Caco-2 (cell line): Measurements from ENCODE around the gene PITHD1. TPM values are rescaled to one million over a fixed set of nuclear protein-coding genes. Genes with fewer than 3 reads are reported as not detected.
"Not testable (repeated sequence)": the region's sequence is repeated elsewhere in the genome, so short reads cannot be mapped to it uniquely, and the experiment has no call there.

Experiments used
- BruUV-seq: library from RNA; stranded (reverse); fragments of 400-500 nt; replicated peaks from 2 replicates; lab custom pipeline; 2021; lab: Mats Ljungman, UMichigan
- CTCF ChIA-PET: fragments of 300-600 bp; sonication (Branson Sonifier 250); formaldehyde crosslinking; loops from one replicate; lab custom pipeline; 2022; ENCODE audit warnings: antibody characterized with exemption; lab: Charles Lee
- POLR2A ChIA-PET: fragments of 300-600 bp; sonication (Branson Sonifier 250); formaldehyde crosslinking; loops from one replicate; lab custom pipeline; 2022; ENCODE audit warnings: antibody characterized with exemption; lab: Charles Lee
- DNase-seq, 2 experiments: peaks; one replicate each; pipeline versions ENCODE4 v3.0.0 to v3.0.0-alpha.2; 2020 to 2022
- H3K27me3 ChIP-seq: replicated peaks from 2 replicates; pipeline ENCODE4 v1.6.0; 2011; ENCODE audit warnings: low read length; ENCODE audit not compliant: control insufficient read depth, insufficient read depth
- H3K36me3 ChIP-seq: 2 replicates; pipeline ENCODE4 v1.5.1; 2011; ENCODE audit warnings: low read length; ENCODE audit not compliant: control insufficient read depth, insufficient read depth
- H3K4me1 ChIP-seq: fragments of 250-450 bp; sonication (Bioruptor Pico); 2 replicates; pipeline ENCODE4 v1.5.1; 2020; ENCODE audit warnings: mild to moderate bottlenecking
- H3K4me3 ChIP-seq: 2 replicates; pipeline ENCODE4 v1.5.1; 2011; ENCODE audit warnings: low read depth, mild to moderate bottlenecking, control low read depth, low read length
- H3K9me3 ChIP-seq: fragments of 250-450 bp; sonication (Bioruptor Pico); 2 replicates; pipeline ENCODE4 v1.5.1; 2020; ENCODE audit warnings: mild to moderate bottlenecking, moderate library complexity
- H3K27ac Mint-ChIP-seq: one replicate; pipeline ENCODE4 v1.8.0; 2022; ENCODE audit warnings: mixed read lengths; ENCODE audit not compliant: unreplicated experiment
- H3K27me3 Mint-ChIP-seq: one replicate; pipeline ENCODE4 v1.8.0; 2022; ENCODE audit warnings: mixed read lengths; ENCODE audit not compliant: insufficient read depth, unreplicated experiment
- H3K36me3 Mint-ChIP-seq: one replicate; pipeline ENCODE4 v1.8.0; 2022; ENCODE audit warnings: mild to moderate bottlenecking, mixed read lengths; ENCODE audit not compliant: insufficient read depth, unreplicated experiment
- H3K4me1 Mint-ChIP-seq: one replicate; pipeline ENCODE4 v1.8.0; 2022; ENCODE audit warnings: low read depth, mixed read lengths; ENCODE audit not compliant: unreplicated experiment
- H3K4me3 Mint-ChIP-seq: one replicate; pipeline ENCODE4 v1.8.0; 2022; ENCODE audit warnings: mild to moderate bottlenecking, moderate library complexity, mixed read lengths; ENCODE audit not compliant: unreplicated experiment
- H3K9me3 Mint-ChIP-seq: one replicate; pipeline ENCODE4 v1.8.0; 2022; ENCODE audit warnings: mixed read lengths; ENCODE audit not compliant: unreplicated experiment
- CTCF ChIP-seq, 2 experiments: fragments of 200-600 bp in 1 of 2; IDR thresholded peaks; 1 replicate in 1 of 2; 2 replicates in 1 of 2; pipeline versions ENCODE4 v1.5.1 to v1.8.0; 2011 to 2022; ENCODE audit warnings: antibody characterized with exemption in 1 of 2, control low read depth in 1 of 2, inconsistent platforms in 1 of 2, low read depth in 1 of 2, low read length in 1 of 2, mild to moderate bottlenecking in 1 of 2, moderate library complexity in 1 of 2; ENCODE audit not compliant: insufficient read depth in 1 of 2, severe bottlenecking in 1 of 2, unreplicated experiment in 1 of 2
- intact Hi-C: fragments of 100-400 bp; cut with micrococcal nuclease; formaldehyde crosslinking; loops from one replicate; pipeline ENCODE4 v1.10.0; 2022; ENCODE audit not compliant: unreplicated experiment
- total RNA-seq: library from RNA; stranded (reverse); gene quantifications from 2 replicates; pipeline ENCODE4 v1.2.3, GENCODE V29; 2022

Gene PITHD1
- total RNA-seq, 1 experiment from 2014 or later, result 47.8 TPM

GRCh38 chr1:23827717-23828116 is 49.5 kb downstream of the PITHD1 start:
- Histone ChIP-seq H3K27me3 (no peaks in the 10 kb centered on the region), H3K9me3 (no peaks in the 10 kb centered on the region), H3K4me1 (no peaks in the 10 kb centered on the region), H3K36me3 (no peaks in the 10 kb centered on the region), H3K4me3 (no peak overlapping the region)
- peaks cover 6% of the 10 kb centered on the region for H3K36me3 Mint-ChIP-seq
- ChIA-PET POLR2A (no interaction called here), CTCF (no interaction called here)
- TF ChIP-seq CTCF (IDR thresholded peaks at IDR 0.05; ENCODE audit: insufficient read depth in 1 of 2, low read depth in 1 of 2, low read length in 1 of 2, severe bottlenecking in 1 of 2, unreplicated experiment in 1 of 2), result no peak
- BruUV-seq, result no TSS peak
- no peaks in the 10 kb centered on the region for H3K27me3 Mint-ChIP-seq
- no peak overlapping the region for H3K27ac Mint-ChIP-seq
- no peaks in the 10 kb centered on the region for H3K4me1 Mint-ChIP-seq
- DNase-seq, result no peak
- H3K9me3 Mint-ChIP-seq, result no peaks in the 10 kb centered on the region
- H3K4me3 Mint-ChIP-seq, result no peak overlapping the region
- intact Hi-C loops, result no loop called here

GRCh38 chr1:23834156-23834555 is 55.9 kb downstream of the PITHD1 start:
- H3K36me3 Mint-ChIP-seq, H3K27ac Mint-ChIP-seq, H3K27me3 Mint-ChIP-seq, intact Hi-C loops, H3K4me3 Mint-ChIP-seq, H3K4me3 ChIP-seq, BruUV-seq, H3K4me1 Mint-ChIP-seq, H3K9me3 Mint-ChIP-seq, POLR2A ChIA-PET, H3K9me3 ChIP-seq, H3K4me1 ChIP-seq, CTCF ChIA-PET, DNase-seq, H3K27me3 ChIP-seq, H3K36me3 ChIP-seq: not testable (repeated sequence)

GRCh38 chr1:23836037-23836436 is 57.8 kb downstream of the PITHD1 start:
- Mint-ChIP-seq H3K9me3 (no peaks in the 10 kb centered on the region), H3K36me3 (peaks cover 6% of the 10 kb centered on the region), H3K4me3 (no peak overlapping the region), H3K27ac (no peak overlapping the region), H3K4me1 (peaks cover 7% of the 10 kb centered on the region), H3K27me3 (peaks cover 8% of the 10 kb centered on the region)
- TF ChIP-seq CTCF (IDR thresholded peaks at IDR 0.05; ENCODE audit: insufficient read depth in 1 of 2, low read depth in 1 of 2, low read length in 1 of 2, severe bottlenecking in 1 of 2, unreplicated experiment in 1 of 2), result no peak
- no peaks in the 10 kb centered on the region for H3K27me3 ChIP-seq
- no TSS peak for BruUV-seq
- H3K4me1 ChIP-seq, result no peaks in the 10 kb centered on the region
- H3K9me3 ChIP-seq, result no peaks in the 10 kb centered on the region
- ChIA-PET POLR2A (no interaction called here), CTCF (no interaction called here)
- no peak overlapping the region for H3K4me3 ChIP-seq
- no peaks in the 10 kb centered on the region for H3K36me3 ChIP-seq
- DNase-seq, result no peak
- intact Hi-C loops, result no loop called here

Other genes starting within 250 kb of the PITHD1 start
- 9.1 and 9.5 TPM in 2 replicates for gene E2F2, start 247.2 kb upstream of the PITHD1 start, total RNA-seq
- gene ID3, start 218.9 kb upstream of the PITHD1 start, total RNA-seq, result 13.7 and 18.0 TPM in 2 replicates
- 1,040 and 1,063 TPM in 2 replicates for gene RPL11, start 86.6 kb upstream of the PITHD1 start, total RNA-seq
- 29.4 and 31.3 TPM in 2 replicates for gene ELOA, start 34.9 kb upstream of the PITHD1 start, total RNA-seq
- gene LYPLA2, start 12.7 kb downstream of the PITHD1 start, total RNA-seq, result 52.5 and 63.1 TPM in 2 replicates
- gene GALE, start 22.3 kb downstream of the PITHD1 start, total RNA-seq, result 51.6 and 57.1 TPM in 2 replicates
- gene HMGCL, start 47.0 kb downstream of the PITHD1 start, total RNA-seq, result 18.3 and 19.4 TPM in 2 replicates
- gene FUCA1, start 89.9 kb downstream of the PITHD1 start, total RNA-seq, result 21.3 and 25.5 TPM in 2 replicates
- not detected in 2 replicates for gene CNR2, start 134.9 kb downstream of the PITHD1 start, total RNA-seq
- 89.8 and 93.7 TPM in 2 replicates for gene PNRC2, start 181.4 kb downstream of the PITHD1 start, total RNA-seq
- gene SRSF10, start 201.9 kb downstream of the PITHD1 start, total RNA-seq, result 128 and 133 TPM in 2 replicates